ENCODE measurements around the gene HPS4.

DNA sequence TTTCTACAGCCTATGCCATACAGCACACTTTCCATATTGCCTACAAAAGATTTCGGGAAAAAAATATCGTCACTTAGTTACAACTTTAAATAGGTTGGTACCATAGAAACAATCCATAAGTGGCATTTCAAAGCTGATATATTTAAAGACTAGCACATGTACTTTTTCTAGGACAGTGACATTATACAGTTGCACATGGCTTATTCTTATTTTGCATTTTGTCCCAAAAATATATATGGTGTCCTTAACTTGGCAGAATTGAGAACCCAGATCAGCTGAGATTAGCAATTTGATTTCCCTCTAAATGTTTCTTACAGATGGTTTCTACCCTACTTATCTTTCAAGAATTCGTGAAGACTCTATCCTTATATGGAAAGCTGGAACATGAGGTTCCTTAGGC lies 32.3 kb upstream of the HPS4 start:
- TF ChIP-seq POLR2A (IDR thresholded peaks at IDR 0.05) (no peak), CTCF (IDR thresholded peaks at IDR 0.05) (no peak)

Data from body of pancreas (tissue), 4 donors.